EH (cell line): ENCODE data around the gene IFI27L1.

ENCODE experiments used
- DNase-seq: peaks from one replicate; pipeline ENCODE4 v3.0.0-alpha.2; 2015; ENCODE audit warnings: low read depth

The IFI27L1 gene

DNA sequence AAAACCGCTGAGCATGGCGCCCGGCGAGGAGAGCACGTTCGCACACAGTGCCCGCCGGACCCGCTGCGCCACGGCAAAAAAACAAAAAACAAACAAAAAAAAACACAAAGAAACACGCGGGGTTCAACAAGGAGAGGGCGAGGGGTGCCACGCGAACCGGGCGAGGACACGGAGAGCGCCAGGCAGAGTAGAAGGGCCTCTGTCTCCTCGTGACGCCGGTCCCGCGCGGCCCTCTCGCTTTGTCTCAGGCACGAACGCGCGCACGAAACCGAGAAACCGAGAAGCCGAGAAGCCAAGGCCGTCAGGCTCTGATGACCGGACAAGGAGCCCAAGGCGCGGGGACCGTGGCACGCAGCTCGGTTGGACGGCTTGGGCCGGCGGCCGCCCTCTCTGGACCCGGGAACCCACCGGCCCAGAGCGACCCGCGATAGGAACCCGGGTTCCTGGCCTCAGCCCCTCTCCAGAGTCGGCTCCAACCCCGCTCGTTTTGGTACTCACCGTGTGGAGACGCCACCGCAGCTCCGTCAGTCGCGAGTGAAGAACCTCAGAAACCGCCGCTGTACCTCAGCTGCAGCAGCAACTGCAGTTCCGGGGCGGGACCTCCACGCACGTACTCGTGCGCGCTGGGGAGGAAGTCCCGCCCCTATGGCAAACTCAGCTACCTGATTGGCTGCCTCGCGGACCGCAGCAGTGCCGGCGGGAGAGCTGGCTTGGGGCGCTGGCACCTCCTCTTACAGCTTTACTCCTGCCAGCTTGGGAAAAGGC is at the start of gene IFI27L1, which contains the start of gene DDX24:
TSS of gene IFI27L1 (plus strand) at position 690 of the 765 bp plus-strand sequence. CDS start 15,628 bp downstream, outside the sequence.
TSS of gene DDX24 (minus strand) at position 582 of the 765 bp plus-strand sequence. CDS start 1,460 bp downstream, outside the sequence.
- peak; percentile 94 for DNase-seq

GRCh38 chr14:94031883-94032279 is 49.2 kb upstream of the IFI27L1 start:
- DNase-seq = no peak

GRCh38 chr14:94034886-94035285 is 46.2 kb upstream of the IFI27L1 start:
- no peak for DNase-seq

GRCh38 chr14:94036313-94037167 is 44.6 kb upstream of the IFI27L1 start:
- DNase-seq = peak; percentile 80

DNA sequence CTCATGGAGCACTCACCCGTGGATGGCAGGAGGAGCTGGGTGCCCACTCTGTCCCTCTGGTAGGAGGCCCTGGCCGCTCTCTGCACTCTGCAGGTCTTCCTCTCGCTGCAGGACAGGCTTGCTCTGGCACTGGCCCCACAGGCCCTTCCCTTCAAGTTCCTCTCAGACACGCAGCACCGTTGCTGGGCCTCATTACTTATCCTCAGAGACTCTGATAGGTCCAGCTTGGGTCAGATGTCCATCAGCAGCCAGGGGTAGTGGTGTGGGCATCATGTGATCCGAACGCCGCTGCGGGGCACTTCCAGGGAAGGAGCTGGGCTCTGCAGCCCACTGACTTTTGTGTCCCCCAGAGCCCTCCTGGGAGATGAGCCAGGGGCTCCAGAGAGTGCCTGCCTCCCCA is 43.2 kb upstream of the IFI27L1 start:
- no peak for DNase-seq

- DNase-seq = no peak
These were observed 42.6 kb upstream of the IFI27L1 start for GRCh38 chr14:94038510-94038909.

GRCh38 chr14:94038921-94039629 is 42.0 kb upstream of the IFI27L1 start:
- DNase-seq = no peak

GRCh38 chr14:94040247-94040646 is 40.9 kb upstream of the IFI27L1 start:
- DNase-seq = no peak

GRCh38 chr14:94040796-94041195 is 40.3 kb upstream of the IFI27L1 start:
- no peak for DNase-seq

GRCh38 chr14:94041551-94042346 is 39.4 kb upstream of the IFI27L1 start:
- peak; percentile 85 for DNase-seq

DNA sequence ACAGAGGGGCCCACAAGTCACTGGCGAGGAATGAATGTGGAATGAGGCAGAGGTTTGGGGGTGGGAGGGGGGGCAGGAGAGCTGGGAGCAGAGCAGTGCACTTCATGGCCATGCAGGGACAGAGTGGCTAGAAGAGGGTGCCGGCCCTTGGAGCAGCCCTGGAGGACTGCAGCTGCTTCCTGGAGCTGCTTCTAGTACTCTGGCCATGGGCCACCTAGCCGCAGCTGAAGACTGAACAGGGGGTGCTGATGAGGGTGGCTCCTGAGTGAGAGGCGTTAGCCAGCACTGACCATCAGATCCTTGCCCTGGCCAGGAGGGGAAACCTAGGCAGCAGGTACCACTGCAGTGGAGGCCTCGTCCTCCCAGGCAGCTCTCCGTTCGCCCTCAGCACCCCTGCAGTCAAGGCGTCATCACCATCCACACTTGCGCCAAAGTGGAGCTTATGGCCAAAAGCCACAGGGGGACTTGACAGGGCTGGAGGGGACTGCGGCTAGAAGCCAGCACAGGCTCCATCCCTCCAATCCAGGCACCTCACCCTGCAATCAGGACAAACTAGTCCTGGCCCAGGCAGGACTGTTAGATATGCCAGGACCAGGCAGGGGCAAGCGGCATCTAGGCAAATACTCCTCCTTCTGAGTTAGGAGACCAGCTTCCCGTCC is 38.5 kb upstream of the IFI27L1 start:
- no peak for DNase-seq

GRCh38 chr14:94043111-94043755 is 37.9 kb upstream of the IFI27L1 start:
- DNase-seq = no peak

DNA sequence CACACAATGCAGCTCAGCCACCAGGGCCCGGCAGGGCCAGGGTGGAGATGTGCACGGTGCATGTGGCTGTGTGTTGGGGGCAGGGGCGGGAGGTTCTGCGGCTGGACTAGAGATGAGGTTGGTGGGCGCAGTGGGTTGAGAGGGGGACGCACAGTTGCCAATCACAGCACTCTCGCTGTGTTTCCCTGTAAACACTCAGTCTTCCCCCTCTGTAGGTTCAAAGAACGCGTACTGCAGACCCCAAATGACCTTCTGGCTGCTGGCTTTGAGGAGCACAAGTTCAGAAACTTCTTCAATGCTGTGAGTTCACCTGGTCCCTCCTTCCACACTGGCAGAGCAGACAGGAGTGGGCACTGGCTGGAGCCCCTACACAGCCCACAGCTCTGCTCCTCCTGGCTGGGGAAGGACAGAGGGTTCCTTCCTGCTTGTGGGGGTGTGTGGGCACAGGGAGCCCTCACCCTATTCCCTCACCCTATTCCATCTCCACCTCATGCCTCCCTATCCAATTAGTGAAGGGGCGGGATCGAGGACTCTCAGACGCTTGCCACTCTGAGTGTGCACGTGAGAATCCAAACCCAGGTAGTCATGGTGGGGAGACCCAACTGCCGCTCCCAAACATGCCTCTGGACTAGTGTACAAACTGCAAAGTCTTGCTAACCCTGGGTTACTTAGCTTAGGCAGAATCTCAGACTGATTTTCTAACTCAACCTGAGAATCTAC is 37.2 kb upstream of the IFI27L1 start:
- DNase-seq = no peak

DNA sequence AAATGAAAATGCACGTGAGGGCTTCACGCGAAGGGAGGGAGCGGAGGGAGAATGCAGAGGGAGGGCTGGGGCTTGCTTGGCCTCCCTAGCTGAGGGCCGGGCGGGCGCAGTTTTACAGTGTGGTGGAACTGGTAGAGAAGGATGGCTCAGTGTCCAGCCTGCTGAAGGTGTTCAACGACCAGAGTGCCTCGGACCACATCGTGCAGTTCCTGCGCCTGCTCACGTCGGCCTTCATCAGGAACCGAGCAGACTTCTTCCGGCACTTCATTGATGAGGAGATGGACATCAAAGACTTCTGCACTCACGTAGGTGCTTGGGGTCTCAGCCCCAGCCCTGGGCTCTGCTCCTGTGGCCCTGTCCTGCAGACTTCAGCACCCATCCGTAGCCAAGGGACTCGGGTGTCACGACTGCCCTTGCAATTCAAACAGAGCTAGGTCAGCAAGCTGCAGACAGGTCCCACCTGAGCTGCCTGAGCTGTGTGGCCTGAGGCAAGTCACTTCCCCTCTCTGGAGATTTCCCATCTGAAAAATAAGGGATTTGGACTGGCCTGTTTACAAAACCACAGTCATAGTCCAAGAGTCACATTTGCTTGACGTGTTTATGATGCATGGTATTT is 36.5 kb upstream of the IFI27L1 start:
- DNase-seq = no peak

DNA sequence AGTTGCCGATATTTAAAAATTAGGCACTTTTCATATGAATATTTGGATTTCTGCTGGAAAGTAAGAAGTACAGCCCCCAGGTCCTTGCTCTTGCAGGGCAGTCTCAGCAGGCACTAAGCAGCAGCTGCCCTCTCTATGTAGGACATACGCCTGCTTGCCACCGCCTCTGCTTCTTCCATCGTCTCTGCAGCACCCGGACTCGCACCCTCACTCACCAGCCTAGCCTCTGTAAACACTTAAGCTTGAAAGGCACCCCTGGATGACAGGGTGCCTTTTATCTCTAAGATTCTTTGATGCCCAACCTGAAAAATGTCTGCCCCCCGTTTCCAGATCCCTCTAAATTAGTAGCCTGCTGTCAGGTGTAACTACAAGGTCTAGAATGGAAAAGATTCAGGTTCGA is 36.0 kb upstream of the IFI27L1 start:
- DNase-seq = no peak

DNA sequence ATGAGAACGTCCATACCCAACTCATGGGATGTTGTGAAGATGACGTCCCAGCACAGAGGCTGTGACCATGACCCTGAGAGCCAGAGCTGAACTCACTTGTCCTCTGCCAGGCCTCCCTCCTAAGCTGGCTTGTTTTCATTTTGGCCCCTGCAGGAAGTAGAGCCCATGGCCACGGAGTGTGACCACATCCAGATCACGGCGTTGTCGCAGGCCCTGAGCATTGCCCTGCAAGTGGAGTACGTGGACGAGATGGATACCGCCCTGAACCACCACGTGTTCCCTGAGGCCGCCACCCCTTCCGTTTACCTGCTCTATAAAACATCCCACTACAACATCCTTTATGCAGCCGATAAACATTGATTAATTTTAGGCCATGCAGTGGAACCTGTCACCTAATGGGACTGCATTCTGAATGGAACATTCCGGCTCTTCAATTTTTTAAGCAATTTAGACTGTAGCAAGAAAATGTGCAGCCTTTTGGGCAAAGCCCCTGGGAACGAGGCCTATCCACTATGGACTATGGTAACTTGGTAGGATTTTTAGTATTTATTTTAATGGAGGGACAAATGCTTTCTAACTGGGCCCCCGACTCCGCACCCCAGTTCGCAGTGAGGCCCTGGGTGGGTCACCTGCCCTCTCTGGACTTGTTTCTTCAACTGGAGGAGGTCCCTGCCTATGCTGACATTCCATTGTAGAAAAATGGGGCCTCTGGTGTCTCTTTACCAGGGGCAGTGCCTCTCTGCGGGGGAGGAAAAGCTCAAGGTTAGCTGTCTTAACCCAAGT is 35.4 kb upstream of the IFI27L1 start:
- DNase-seq = no peak

- DNase-seq = no peak
These were observed 34.3 kb upstream of the IFI27L1 start for GRCh38 chr14:94046696-94047250.

- DNase-seq = no peak
These were observed 33.5 kb upstream of the IFI27L1 start for GRCh38 chr14:94047581-94047980.
